HL-60 (cell line): ENCODE results near the gene PHLDB2.

Experiments used
- DNase-seq, 2 experiments: peaks; one replicate each; pipeline ENCODE4 v3.0.0-alpha.2; 2010 to 2020; ENCODE audit warnings: low read depth in 1 of 2, low spot score in 1 of 2
- H3K27ac ChIP-seq: fragments of 250-450 bp; sonication (Bioruptor Pico); replicated peaks from 2 replicates; pipeline ENCODE4 v1.5.1; 2020; ENCODE audit warnings: mild to moderate bottlenecking, moderate library complexity
- H3K27me3 ChIP-seq: fragments of 250-450 bp; sonication (Bioruptor Pico); 2 replicates; pipeline ENCODE4 v1.5.1; 2021; ENCODE audit warnings: mild to moderate bottlenecking, moderate library complexity; ENCODE audit not compliant: insufficient read depth, poor library complexity, severe bottlenecking
- H3K4me3 ChIP-seq: replicated peaks from 2 replicates; pipeline ENCODE4 v1.5.1; 2011; ENCODE audit warnings: mild to moderate bottlenecking, control low read depth, low read length; ENCODE audit not compliant: insufficient read depth
- GABPA ChIP-seq: IDR thresholded peaks from 2 replicates; pipeline ENCODE4 v1.6.1; 2012; ENCODE audit warnings: low read depth
- POLR2AphosphoS5 ChIP-seq: IDR thresholded peaks from 2 replicates; pipeline ENCODE4 v1.6.1; 2012; ENCODE audit warnings: low read depth
- SPI1 ChIP-seq: IDR thresholded peaks from 2 replicates; pipeline ENCODE4 v1.6.1; 2012; ENCODE audit warnings: low read depth, mild to moderate bottlenecking, borderline replicate concordance
- TF ChIP-seq, protein P1 (sequence below): IDR thresholded peaks from 2 replicates; pipeline ENCODE4 v1.6.1; 2012; ENCODE audit warnings: low read depth; ENCODE audit not compliant: insufficient replicate concordance
- TF ChIP-seq, protein P2 (sequence below): IDR thresholded peaks from one replicate; pipeline ENCODE4 v1.5.1; 2011; ENCODE audit warnings: low read length, control low read depth, inconsistent platforms; ENCODE audit not compliant: insufficient read depth

Gene PHLDB2

DNA sequence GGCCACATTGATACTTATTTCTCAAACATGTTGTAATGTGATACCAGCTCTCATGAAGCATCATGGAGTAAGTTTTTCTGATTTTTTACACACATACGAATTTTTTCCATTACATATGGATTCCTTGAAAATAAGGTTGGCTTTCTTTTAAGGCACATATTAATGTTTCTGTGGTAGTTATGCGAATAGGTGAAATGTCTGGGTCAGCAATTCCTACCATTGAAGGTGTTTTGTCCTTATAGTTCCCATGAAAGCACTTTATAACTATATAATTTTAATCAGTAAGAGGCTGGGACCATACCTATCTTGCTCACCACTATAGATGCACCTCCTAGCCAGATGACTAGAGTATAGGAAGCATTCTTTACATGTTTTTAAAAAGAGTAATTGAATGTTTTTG, 33.0 kb downstream of the PHLDB2 start:
- TF ChIP-seq GABPA, result no peak
- TF ChIP-seq, protein P1, sequence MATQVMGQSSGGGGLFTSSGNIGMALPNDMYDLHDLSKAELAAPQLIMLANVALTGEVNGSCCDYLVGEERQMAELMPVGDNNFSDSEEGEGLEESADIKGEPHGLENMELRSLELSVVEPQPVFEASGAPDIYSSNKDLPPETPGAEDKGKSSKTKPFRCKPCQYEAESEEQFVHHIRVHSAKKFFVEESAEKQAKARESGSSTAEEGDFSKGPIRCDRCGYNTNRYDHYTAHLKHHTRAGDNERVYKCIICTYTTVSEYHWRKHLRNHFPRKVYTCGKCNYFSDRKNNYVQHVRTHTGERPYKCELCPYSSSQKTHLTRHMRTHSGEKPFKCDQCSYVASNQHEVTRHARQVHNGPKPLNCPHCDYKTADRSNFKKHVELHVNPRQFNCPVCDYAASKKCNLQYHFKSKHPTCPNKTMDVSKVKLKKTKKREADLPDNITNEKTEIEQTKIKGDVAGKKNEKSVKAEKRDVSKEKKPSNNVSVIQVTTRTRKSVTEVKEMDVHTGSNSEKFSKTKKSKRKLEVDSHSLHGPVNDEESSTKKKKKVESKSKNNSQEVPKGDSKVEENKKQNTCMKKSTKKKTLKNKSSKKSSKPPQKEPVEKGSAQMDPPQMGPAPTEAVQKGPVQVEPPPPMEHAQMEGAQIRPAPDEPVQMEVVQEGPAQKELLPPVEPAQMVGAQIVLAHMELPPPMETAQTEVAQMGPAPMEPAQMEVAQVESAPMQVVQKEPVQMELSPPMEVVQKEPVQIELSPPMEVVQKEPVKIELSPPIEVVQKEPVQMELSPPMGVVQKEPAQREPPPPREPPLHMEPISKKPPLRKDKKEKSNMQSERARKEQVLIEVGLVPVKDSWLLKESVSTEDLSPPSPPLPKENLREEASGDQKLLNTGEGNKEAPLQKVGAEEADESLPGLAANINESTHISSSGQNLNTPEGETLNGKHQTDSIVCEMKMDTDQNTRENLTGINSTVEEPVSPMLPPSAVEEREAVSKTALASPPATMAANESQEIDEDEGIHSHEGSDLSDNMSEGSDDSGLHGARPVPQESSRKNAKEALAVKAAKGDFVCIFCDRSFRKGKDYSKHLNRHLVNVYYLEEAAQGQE, result no peak
- no peak for TF ChIP-seq SPI1
- no peak for TF ChIP-seq POLR2AphosphoS5
- TF ChIP-seq, protein P2, sequence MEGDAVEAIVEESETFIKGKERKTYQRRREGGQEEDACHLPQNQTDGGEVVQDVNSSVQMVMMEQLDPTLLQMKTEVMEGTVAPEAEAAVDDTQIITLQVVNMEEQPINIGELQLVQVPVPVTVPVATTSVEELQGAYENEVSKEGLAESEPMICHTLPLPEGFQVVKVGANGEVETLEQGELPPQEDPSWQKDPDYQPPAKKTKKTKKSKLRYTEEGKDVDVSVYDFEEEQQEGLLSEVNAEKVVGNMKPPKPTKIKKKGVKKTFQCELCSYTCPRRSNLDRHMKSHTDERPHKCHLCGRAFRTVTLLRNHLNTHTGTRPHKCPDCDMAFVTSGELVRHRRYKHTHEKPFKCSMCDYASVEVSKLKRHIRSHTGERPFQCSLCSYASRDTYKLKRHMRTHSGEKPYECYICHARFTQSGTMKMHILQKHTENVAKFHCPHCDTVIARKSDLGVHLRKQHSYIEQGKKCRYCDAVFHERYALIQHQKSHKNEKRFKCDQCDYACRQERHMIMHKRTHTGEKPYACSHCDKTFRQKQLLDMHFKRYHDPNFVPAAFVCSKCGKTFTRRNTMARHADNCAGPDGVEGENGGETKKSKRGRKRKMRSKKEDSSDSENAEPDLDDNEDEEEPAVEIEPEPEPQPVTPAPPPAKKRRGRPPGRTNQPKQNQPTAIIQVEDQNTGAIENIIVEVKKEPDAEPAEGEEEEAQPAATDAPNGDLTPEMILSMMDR, result no peak

DNA sequence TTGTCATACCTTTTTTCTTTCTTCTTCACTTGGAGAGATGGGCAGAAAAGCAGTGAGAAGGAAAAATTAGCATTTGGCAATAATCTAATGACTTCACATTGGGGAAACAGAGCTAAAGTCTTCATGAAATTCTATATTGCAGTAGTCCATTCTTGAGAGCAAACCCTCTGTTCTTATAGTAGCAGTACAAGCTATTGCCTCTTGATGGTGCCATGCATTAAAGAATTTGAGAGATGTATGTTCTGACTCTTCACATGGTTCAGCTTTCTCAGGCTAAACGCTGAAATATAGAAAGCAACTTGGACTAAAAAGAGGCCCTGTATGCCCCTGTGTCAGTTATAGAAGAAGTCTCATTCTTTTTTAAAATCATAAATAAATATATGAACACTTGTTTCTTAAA, 36.0 kb downstream of the PHLDB2 start:
- TF ChIP-seq SPI1 (no peak), POLR2AphosphoS5 (no peak), GABPA (no peak)
- TF ChIP-seq, protein P2, result no peak
- TF ChIP-seq, protein P1, result no peak
- H3K4me3 ChIP-seq, result no peak overlapping the region
- no peak overlapping the region for H3K27ac ChIP-seq
- H3K27me3 ChIP-seq, result no peaks in the 10 kb centered on the region
- no peak for DNase-seq

More for the DNA sequence above, 33.0 kb downstream of the PHLDB2 start:
- Histone ChIP-seq H3K27me3 (no peaks in the 10 kb centered on the region), H3K27ac (no peak overlapping the region), H3K4me3 (no peak overlapping the region)
- DNase-seq, result no peak

DNA sequence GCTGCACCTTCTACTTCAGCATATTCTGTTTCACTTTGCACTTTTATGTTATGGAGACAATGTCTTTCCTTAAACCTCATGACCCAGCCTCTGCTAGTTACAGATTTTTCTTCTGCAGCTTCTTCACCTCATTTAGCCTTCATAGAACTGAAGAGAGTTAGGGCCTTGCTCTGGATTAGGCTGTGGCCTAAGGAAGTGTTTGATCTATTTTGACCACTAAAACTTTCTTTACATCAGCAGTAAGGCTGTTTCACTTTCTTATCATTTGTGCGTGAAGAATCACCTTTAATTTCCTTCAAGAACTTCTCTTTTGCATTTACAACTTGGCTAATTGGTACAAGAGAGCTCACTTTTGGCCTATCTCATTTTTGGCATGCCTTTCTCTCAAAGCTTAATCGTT, 40.9 kb downstream of the PHLDB2 start:
- DNase-seq, result no peak
- TF ChIP-seq, protein P2, result no peak
- TF ChIP-seq SPI1 (no peak), POLR2AphosphoS5 (no peak), GABPA (no peak)
- TF ChIP-seq, protein P1, result no peak
- Histone ChIP-seq H3K27me3 (no peaks in the 10 kb centered on the region), H3K4me3 (no peak overlapping the region), H3K27ac (no peak overlapping the region)
